Testis (tissue), 2 donors: ENCODE data around the gene ZC3H18.

ENCODE experiments used
- CTCF ChIP-seq, 3 experiments: fragments of 450-650 bp in 2 of 3; fragments of 200-600 bp in 1 of 3; sonication (generic) in 1 of 3; IDR thresholded peaks; one replicate each; pipeline ENCODE4 v1.5.1; 2016 to 2019; ENCODE audit warnings: antibody characterized with exemption in 3 of 3, mild to moderate bottlenecking in 2 of 3, moderate library complexity in 1 of 3
- POLR2A ChIP-seq: fragments of 450-650 bp; IDR thresholded peaks from one replicate; pipeline ENCODE4 v1.6.1; 2017; ENCODE audit warnings: antibody characterized with exemption, mild to moderate bottlenecking, moderate library complexity

- TF ChIP-seq POLR2A = no peak
- no peak for TF ChIP-seq CTCF (IDR thresholded peaks at IDR 0.05)
Measured at GRCh38 chr16:88646345-88647034, 76.3 kb downstream of the ZC3H18 start.
